Neutrophil (primary cell): ENCODE results near the gene LRRN3.

Experiments
- H3K27ac ChIP-seq: fragments of 200-600 bp; sonication (generic); 2 replicates; pipeline ENCODE4 v1.5.1; 2016; ENCODE audit warnings: mild to moderate bottlenecking, moderate library complexity
- H3K27me3 ChIP-seq: fragments of 200-600 bp; sonication (generic); 2 replicates; pipeline ENCODE4 v1.6.0; 2016; ENCODE audit warnings: mild to moderate bottlenecking
- H3K36me3 ChIP-seq: fragments of 200-600 bp; sonication (generic); 2 replicates; pipeline ENCODE4 v1.5.1; 2017
- H3K4me1 ChIP-seq, 2 experiments: fragments of 200-600 bp in 1 of 2; sonication (generic) in 1 of 2; 1 replicate in 1 of 2; 2 replicates in 1 of 2; pipeline versions ENCODE4 v1.5.1 to v1.6.1; 2013 to 2016; ENCODE audit warnings: low read depth in 1 of 2, low read length in 1 of 2, mild to moderate bottlenecking in 1 of 2, moderate library complexity in 1 of 2; ENCODE audit not compliant: control insufficient read depth in 1 of 2, insufficient read depth in 1 of 2
- H3K4me3 ChIP-seq, 2 experiments: fragments of 200-600 bp in 1 of 2; sonication (generic) in 1 of 2; 1 replicate in 1 of 2; 2 replicates in 1 of 2; pipeline ENCODE4 v1.5.1; 2013 to 2016; ENCODE audit warnings: low read depth in 1 of 2, low read length in 1 of 2, mild to moderate bottlenecking in 1 of 2, moderate library complexity in 1 of 2
- H3K9me3 ChIP-seq: fragments of 200-600 bp; sonication (generic); 2 replicates; pipeline ENCODE4 v1.5.1; 2016
- TF ChIP-seq, protein P1 (sequence below): fragments of 200-600 bp; sonication (generic); IDR thresholded peaks from 2 replicates; pipeline ENCODE4 v1.5.1; 2016; ENCODE audit warnings: antibody characterized with exemption

LRRN3 gene

DNA sequence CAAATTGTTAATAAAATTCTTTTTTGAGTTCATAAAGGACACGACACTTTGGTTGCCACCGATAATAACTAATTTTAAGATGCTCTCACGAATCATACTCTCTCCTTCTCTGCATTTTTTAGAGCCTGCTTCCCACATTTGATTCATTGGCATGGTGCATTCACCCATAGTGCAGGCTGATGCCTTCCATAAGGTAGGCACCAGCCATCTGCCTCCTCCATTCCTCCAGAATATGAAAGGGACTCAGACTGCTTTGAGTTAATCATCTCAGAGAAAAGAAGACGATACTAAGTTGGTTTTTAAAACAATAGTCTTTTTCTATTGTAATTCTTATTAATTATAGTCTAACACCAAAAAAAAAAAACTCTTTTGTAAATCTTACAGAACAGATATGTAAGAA, 33.9 kb upstream of the LRRN3 start:
- no peaks in the 10 kb centered on the region for H3K4me1 ChIP-seq
- no peak overlapping the region for H3K4me3 ChIP-seq
- H3K27ac ChIP-seq = no peak overlapping the region
- no peaks in the 10 kb centered on the region for H3K36me3 ChIP-seq
- no peaks in the 10 kb centered on the region for H3K9me3 ChIP-seq
- H3K27me3 ChIP-seq = no peaks in the 10 kb centered on the region
- TF ChIP-seq, protein P1, sequence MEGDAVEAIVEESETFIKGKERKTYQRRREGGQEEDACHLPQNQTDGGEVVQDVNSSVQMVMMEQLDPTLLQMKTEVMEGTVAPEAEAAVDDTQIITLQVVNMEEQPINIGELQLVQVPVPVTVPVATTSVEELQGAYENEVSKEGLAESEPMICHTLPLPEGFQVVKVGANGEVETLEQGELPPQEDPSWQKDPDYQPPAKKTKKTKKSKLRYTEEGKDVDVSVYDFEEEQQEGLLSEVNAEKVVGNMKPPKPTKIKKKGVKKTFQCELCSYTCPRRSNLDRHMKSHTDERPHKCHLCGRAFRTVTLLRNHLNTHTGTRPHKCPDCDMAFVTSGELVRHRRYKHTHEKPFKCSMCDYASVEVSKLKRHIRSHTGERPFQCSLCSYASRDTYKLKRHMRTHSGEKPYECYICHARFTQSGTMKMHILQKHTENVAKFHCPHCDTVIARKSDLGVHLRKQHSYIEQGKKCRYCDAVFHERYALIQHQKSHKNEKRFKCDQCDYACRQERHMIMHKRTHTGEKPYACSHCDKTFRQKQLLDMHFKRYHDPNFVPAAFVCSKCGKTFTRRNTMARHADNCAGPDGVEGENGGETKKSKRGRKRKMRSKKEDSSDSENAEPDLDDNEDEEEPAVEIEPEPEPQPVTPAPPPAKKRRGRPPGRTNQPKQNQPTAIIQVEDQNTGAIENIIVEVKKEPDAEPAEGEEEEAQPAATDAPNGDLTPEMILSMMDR = no peak

DNA sequence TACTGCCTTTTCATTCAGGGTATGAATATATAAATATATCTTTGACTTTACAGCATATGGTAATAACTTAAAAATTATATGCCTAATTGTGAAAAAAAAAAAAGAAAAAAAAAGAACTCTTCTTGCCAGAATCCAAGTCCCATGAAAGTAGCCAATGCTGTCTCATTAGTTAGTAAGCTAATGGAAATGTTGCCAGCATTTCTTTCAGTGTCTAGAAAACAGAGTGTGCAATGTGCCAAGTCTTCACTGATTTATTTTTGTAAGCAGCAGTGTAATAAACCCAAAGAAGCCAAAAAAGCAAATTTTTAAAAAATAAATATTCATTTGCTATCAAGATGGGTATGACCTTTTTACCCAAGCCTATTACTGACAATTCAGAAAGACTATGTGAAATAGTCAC, 31.1 kb upstream of the LRRN3 start:
- no peak overlapping the region for H3K27ac ChIP-seq
- H3K36me3 ChIP-seq = no peaks in the 10 kb centered on the region
- H3K9me3 ChIP-seq = peaks cover 4% of the 10 kb centered on the region
- no peak overlapping the region for H3K4me3 ChIP-seq
- no peaks in the 10 kb centered on the region for H3K4me1 ChIP-seq
- TF ChIP-seq, protein P1 = no peak
- H3K27me3 ChIP-seq = no peaks in the 10 kb centered on the region

DNA sequence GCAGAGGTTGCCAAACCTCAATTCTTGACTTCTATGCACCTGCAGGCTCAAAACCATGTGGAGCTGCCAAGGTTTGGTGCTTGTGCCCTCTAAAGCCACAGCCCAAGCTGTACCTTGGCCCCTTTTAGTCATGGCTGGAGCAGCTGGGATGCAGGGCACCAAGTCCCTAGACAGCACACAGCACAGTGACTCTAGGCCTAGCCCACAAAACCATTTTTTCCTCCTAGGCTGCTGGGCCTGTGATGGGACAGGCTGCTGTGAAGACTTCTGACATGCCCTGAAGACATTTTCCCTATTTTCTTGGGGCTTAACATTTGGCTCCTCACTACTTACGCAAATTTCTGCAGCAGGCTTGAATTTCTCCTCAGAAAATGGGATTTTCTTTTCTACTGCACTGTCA, 27.8 kb upstream of the LRRN3 start:
- Histone ChIP-seq H3K9me3 (peaks cover 4% of the 10 kb centered on the region), H3K4me1 (no peaks in the 10 kb centered on the region), H3K27ac (no peak overlapping the region), H3K4me3 (no peak overlapping the region), H3K36me3 (no peaks in the 10 kb centered on the region), H3K27me3 (no peaks in the 10 kb centered on the region)
- TF ChIP-seq, protein P1 = no peak

DNA sequence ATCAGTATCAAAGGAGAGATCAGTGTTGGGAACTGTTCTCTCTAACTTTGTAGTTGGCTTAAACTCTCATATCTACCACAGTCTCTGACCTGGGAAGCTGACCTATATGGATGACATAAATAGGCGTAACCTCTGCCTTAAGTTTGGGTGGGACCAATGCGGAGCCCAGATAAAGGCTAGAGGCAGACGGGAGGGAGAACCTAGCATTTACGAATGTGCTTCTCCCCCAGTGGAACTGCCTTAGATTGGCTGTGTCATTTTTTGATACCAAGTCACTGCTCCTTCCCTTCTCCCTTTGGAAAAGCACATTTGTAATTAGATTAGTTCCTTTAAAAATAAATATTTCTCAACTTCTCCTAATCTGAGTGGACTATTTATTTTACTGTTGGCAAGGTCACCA, 23.7 kb upstream of the LRRN3 start:
- Histone ChIP-seq H3K9me3 (peaks cover 4% of the 10 kb centered on the region), H3K27me3 (no peaks in the 10 kb centered on the region), H3K4me3 (no peak overlapping the region), H3K4me1 (no peaks in the 10 kb centered on the region), H3K27ac (no peak overlapping the region), H3K36me3 (no peaks in the 10 kb centered on the region)
- TF ChIP-seq, protein P1 = no peak

DNA sequence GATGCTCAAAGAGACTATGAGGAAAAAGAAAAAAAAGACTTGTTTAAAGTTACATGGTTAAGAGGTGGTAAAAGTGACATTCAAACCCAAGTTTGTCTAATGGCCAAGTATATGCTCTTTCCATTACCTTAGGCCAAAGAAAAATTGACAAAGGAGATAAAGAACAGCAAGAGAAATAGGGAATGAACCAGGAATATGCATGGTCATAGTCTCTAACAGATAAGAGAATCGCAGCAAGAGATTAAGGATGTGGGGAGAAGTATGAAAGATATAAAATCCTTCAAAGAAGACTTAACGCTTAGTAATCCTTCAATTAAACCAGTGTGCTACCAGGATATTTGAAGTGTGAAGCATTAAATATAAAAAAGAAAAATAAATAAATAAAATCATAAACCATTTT, 23.2 kb upstream of the LRRN3 start:
- TF ChIP-seq, protein P1 = no peak
- no peaks in the 10 kb centered on the region for H3K4me1 ChIP-seq
- H3K36me3 ChIP-seq = no peaks in the 10 kb centered on the region
- H3K9me3 ChIP-seq = peaks cover 4% of the 10 kb centered on the region
- no peaks in the 10 kb centered on the region for H3K27me3 ChIP-seq
- H3K4me3 ChIP-seq = no peak overlapping the region
- H3K27ac ChIP-seq = no peak overlapping the region

DNA sequence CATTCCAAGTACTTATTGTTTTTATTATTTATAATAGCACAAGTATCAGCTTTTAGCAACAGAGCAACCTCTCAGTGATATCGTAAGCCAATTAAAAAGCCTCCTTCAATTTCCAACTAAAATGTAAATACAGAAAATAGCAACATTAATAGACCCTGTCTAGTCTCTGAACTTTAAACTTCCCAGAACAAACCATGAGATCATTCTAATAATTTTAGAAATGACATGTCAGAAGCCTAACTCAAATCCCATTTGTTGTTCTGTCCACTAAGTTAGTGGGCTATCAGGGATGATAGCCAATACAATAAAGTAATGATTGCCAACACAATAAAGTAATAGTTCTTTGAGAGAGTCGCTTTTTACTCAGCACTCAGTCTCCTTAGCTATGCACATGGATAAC, 22.3 kb upstream of the LRRN3 start:
- Histone ChIP-seq H3K9me3 (no peaks in the 10 kb centered on the region), H3K4me3 (no peak overlapping the region), H3K36me3 (no peaks in the 10 kb centered on the region), H3K27me3 (no peaks in the 10 kb centered on the region), H3K27ac (no peak overlapping the region), H3K4me1 (no peaks in the 10 kb centered on the region)
- TF ChIP-seq, protein P1 = no peak
